HEK293 (cell line): ENCODE measurements around the gene SLFNL1.

Experiments used
- CTCF ChIA-PET: fragments of 350-600 bp; formaldehyde crosslinking; extraction: SDS; loops from one replicate; lab custom pipeline; 2021; ENCODE audit warnings: antibody characterized with exemption; lab: Yijun Ruan, JAX
- POLR2A ChIA-PET: fragments of 300-600 bp; formaldehyde crosslinking; extraction: SDS; loops from one replicate; lab custom pipeline; 2020; ENCODE audit warnings: antibody characterized with exemption, inconsistent platforms; lab: Yijun Ruan, JAX
- H3K27ac ChIP-seq: fragments of 200-500 bp; sonication (Bioruptor generic); 2 replicates; pipeline ENCODE4 v1.5.1; 2014; ENCODE audit warnings: low read depth, low read length, control low read depth, inconsistent platforms; ENCODE audit errors: extremely low read depth
- H3K36me3 ChIP-seq, 2 experiments: fragments of 200-500 bp in 1 of 2; sonication (Bioruptor generic) in 1 of 2; 1 replicate in 1 of 2; 2 replicates in 1 of 2; pipeline ENCODE4 v1.5.1; 2014 to 2017; ENCODE audit warnings: inconsistent platforms in 2 of 2, low read length in 2 of 2; ENCODE audit not compliant: control insufficient read depth in 2 of 2, insufficient read depth in 1 of 2
- H3K4me1 ChIP-seq: fragments of 200-500 bp; sonication (Bioruptor generic); 2 replicates; pipeline ENCODE4 v1.5.1; 2014; ENCODE audit warnings: mild to moderate bottlenecking, low read length, inconsistent platforms; ENCODE audit not compliant: control insufficient read depth, insufficient read depth
- H3K4me3 ChIP-seq: 2 replicates; pipeline ENCODE4 v1.5.1; 2011; ENCODE audit warnings: low read depth, mild to moderate bottlenecking, control low read depth, low read length, moderate library complexity
- H3K9me3 ChIP-seq: fragments of 200-500 bp; sonication (Bioruptor generic); 2 replicates; pipeline ENCODE4 v1.5.1; 2014; ENCODE audit warnings: low read depth, low read length, inconsistent platforms; ENCODE audit not compliant: control insufficient read depth, insufficient read depth
- ATF2 ChIP-seq: fragments of 450-650 bp; formaldehyde crosslinking; IDR thresholded peaks from 2 replicates; pipeline ENCODE4 v1.5.1; 2016; ENCODE audit warnings: missing biosample characterization, missing genetic modification characterization, low read depth
- SP3 ChIP-seq: fragments of 450-650 bp; formaldehyde crosslinking; IDR thresholded peaks from 2 replicates; pipeline ENCODE4 v1.5.1; 2016; ENCODE audit warnings: missing biosample characterization, missing genetic modification characterization
- ZBTB11 ChIP-seq: fragments of 450-650 bp; formaldehyde crosslinking; conservative IDR thresholded peaks from 2 replicates; pipeline ENCODE4 v1.5.1; 2016; ENCODE audit warnings: low read depth, missing biosample characterization, missing genetic modification characterization
- ZBTB17 ChIP-seq: fragments of 450-650 bp; formaldehyde crosslinking; IDR thresholded peaks from 2 replicates; pipeline ENCODE4 v1.5.1; 2016; ENCODE audit warnings: missing biosample characterization, missing genetic modification characterization
- ZNF2 ChIP-seq: fragments of 450-650 bp; formaldehyde crosslinking; IDR thresholded peaks from 2 replicates; pipeline ENCODE4 v1.5.1; 2016; ENCODE audit warnings: missing biosample characterization, missing genetic modification characterization
- ZNF223 ChIP-seq: fragments of 450-650 bp; formaldehyde crosslinking; IDR thresholded peaks from 2 replicates; pipeline ENCODE4 v1.5.1; 2016; ENCODE audit warnings: missing biosample characterization, missing genetic modification characterization
- ZNF24 ChIP-seq: fragments of 450-650 bp; formaldehyde crosslinking; IDR thresholded peaks from 2 replicates; pipeline ENCODE4 v1.5.1; 2016; ENCODE audit warnings: missing biosample characterization, missing genetic modification characterization
- ZNF600 ChIP-seq: fragments of 450-650 bp; formaldehyde crosslinking; IDR thresholded peaks from 2 replicates; pipeline ENCODE4 v1.5.1; 2016; ENCODE audit warnings: missing biosample characterization, missing genetic modification characterization
- ZNF777 ChIP-seq: fragments of 450-650 bp; formaldehyde crosslinking; IDR thresholded peaks from 2 replicates; pipeline ENCODE4 v1.5.1; 2017; ENCODE audit warnings: missing biosample characterization, missing genetic modification characterization, borderline replicate concordance
- ZSCAN23 ChIP-seq: fragments of 450-650 bp; formaldehyde crosslinking; IDR thresholded peaks from 2 replicates; pipeline ENCODE4 v1.5.1; 2016; ENCODE audit warnings: missing biosample characterization, missing genetic modification characterization
- TF ChIP-seq, protein P1 (sequence below): fragments of 450-650 bp; formaldehyde crosslinking; IDR thresholded peaks from 2 replicates; pipeline ENCODE4 v1.5.1; 2017; ENCODE audit warnings: missing biosample characterization, mild to moderate bottlenecking, missing genetic modification characterization, moderate library complexity
- TF ChIP-seq, protein P2 (sequence below): fragments of 450-650 bp; formaldehyde crosslinking; IDR thresholded peaks from 2 replicates; pipeline ENCODE4 v1.5.1; 2016; ENCODE audit warnings: missing biosample characterization, missing genetic modification characterization

Gene SLFNL1

DNA sequence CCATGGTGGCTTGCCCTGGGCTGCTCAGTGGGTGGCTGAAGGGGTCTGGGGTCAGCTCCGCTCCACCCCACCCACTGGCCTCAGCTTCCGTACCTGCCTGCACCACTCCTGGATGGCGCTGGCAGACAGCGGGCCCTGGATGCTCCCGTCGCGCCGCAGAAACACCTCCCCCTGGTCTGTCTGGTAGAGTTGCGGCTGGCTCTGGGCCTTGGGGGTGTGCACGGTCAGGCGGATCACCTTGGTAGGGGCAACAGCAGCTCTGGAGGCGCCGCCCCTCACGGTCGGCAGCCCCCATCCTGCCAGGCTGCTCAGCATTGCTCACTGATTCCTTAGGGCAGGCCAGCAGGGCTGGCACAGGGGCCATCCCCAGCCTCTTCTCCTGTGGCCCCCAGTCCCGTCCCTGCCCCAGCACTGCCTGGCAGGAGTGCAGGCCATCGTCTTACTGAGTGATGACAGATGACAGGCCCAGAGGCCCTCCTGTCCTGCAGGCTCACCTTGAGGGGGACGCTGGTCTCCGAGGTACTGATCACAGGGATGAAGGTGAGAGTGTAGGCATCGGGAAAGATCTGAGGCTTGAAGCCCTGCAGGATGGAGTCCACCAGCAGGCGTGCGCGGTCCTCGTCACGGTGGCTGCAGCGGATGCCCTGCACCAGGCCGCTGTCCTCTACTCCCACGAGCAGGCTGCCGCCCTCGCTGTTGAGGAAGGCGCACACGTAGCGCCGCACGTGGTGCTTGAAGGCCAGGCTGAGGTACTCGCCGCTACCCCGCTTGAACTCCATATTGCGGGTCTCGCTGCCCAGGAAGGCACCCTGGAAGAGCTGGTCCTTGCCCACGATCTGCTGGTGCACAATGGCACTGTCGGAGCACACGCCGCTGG, 4.1 kb downstream of the SLFNL1 start:
- POLR2A ChIA-PET, result no interaction called here
- no peak for TF ChIP-seq ZNF24 (tag by site-specific recombination)
- peak; percentile 68; the same call in 1 of the 2 replicates for TF ChIP-seq ZNF223
- Histone ChIP-seq H3K4me1 (no peaks in the 10 kb centered on the region), H3K4me3 (no peak overlapping the region), H3K9me3 (no peaks in the 10 kb centered on the region), H3K36me3 (peaks cover 11 to 80% of the 10 kb centered on the region in 2 experiments; a peak in 2 of 3 replicates), H3K27ac (no peak overlapping the region)
- CTCF ChIA-PET, result interaction anchor here (1.1 kb wide), 1 partner anchor 13 kb away, joined by 3 read pairs; no protein-coding TSS in a partner anchor

- Histone ChIP-seq H3K4me1 (no peaks in the 10 kb centered on the region), H3K36me3 (peaks cover 16 to 94% of the 10 kb centered on the region in 2 experiments), H3K9me3 (no peaks in the 10 kb centered on the region), H3K27ac (no peak overlapping the region), H3K4me3 (no peak overlapping the region)
- ChIA-PET POLR2A (interaction anchor here (1.0 kb wide), 1 partner anchor 37 kb away, joined by 3 read pairs; the partner anchor contains the start of gene CTPS1), CTCF (interaction anchor here (1.1 to 1.8 kb wide), 2 partner anchors 12 to 15 kb away, joined by 3 to 6 read pairs; no protein-coding TSS in a partner anchor)
- TF ChIP-seq ATF2 (tag by site-specific recombination) (no peak), ZNF600 (tag by site-specific recombination) (peak; percentile 41; the same call in 1 of the 2 replicates), ZNF777 (tag by site-specific recombination) (no peak), ZNF2 (tag by site-specific recombination) (no peak), ZBTB11 (tag by site-specific recombination) (no peak), SP3 (tag by site-specific recombination) (no peak), ZSCAN23 (no peak), ZBTB17 (tag by site-specific recombination) (no peak)
- TF ChIP-seq, protein P1, sequence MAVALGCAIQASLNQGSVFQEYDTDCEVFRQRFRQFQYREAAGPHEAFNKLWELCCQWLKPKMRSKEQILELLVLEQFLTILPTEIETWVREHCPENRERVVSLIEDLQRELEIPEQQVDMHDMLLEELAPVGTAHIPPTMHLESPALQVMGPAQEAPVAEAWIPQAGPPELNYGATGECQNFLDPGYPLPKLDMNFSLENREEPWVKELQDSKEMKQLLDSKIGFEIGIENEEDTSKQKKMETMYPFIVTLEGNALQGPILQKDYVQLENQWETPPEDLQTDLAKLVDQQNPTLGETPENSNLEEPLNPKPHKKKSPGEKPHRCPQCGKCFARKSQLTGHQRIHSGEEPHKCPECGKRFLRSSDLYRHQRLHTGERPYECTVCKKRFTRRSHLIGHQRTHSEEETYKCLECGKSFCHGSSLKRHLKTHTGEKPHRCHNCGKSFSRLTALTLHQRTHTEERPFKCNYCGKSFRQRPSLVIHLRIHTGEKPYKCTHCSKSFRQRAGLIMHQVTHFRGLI (tag by site-specific recombination), result 0 out of 2 replicates have a peak, but pooled peaks have one; percentile 26
- TF ChIP-seq, protein P2, sequence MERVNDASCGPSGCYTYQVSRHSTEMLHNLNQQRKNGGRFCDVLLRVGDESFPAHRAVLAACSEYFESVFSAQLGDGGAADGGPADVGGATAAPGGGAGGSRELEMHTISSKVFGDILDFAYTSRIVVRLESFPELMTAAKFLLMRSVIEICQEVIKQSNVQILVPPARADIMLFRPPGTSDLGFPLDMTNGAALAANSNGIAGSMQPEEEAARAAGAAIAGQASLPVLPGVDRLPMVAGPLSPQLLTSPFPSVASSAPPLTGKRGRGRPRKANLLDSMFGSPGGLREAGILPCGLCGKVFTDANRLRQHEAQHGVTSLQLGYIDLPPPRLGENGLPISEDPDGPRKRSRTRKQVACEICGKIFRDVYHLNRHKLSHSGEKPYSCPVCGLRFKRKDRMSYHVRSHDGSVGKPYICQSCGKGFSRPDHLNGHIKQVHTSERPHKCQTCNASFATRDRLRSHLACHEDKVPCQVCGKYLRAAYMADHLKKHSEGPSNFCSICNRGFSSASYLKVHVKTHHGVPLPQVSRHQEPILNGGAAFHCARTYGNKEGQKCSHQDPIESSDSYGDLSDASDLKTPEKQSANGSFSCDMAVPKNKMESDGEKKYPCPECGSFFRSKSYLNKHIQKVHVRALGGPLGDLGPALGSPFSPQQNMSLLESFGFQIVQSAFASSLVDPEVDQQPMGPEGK (tag by site-specific recombination), result no peak
Observed at GRCh38 chr1:41015897-41016470, 5.5 kb downstream of the SLFNL1 start.
